Measurements from ENCODE around the gene KCNQ2. TPM values are rescaled to one million over a fixed set of nuclear protein-coding genes. Genes with fewer than 3 reads are reported as not detected.

Gene KCNQ2
- polyA plus RNA-seq, 4 donors, result 0.27 to 1.4 (median 0.65) TPM; not detected in 1

DNA sequence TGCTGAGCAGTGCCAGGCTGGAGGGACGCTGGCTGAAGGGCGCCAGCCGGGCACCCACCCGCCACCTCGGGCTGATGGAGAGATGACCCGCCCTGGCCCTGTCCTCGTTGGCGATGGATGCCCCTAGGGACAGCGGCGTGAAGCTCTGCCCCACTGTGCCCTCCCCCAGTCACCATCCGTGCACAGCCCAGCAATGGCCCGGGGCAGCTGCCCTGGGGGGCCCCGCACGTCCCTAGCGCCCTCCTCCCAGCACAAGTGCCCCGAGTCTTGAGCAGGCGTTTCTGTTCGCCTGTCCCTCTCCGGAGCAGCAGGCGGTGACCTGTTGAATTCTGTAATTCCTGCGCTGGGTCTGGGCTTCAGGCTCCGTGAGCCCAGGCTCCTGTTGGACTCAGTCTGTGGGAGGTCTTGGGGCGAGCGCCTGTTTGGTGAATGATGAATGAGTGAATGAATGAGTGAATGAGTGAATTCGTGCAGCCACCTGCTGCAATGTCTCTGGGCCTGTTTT lies 74.5 kb downstream of the KCNQ2 start:
- Histone ChIP-seq H3K27me3 (ENCODE audit: control insufficient read depth in 3 of 3, insufficient read depth in 3 of 3, low read length in 3 of 3) (peaks cover 0 to 3% (median 0%) of the 10 kb centered on the region in 3 donors), H3K9me3 (ENCODE audit: control insufficient read depth in 2 of 2, insufficient read depth in 1 of 2, low read depth in 1 of 2, low read length in 1 of 2) (no peaks in the 10 kb centered on the region), H3K4me3 (ENCODE audit: low read depth in 1 of 3, low read length in 3 of 3) (no peak overlapping the region), H3K27ac (ENCODE audit: low read depth in 1 of 3, low read length in 2 of 3) (no peak overlapping the region), H3K4me1 (ENCODE audit: control insufficient read depth in 3 of 3, insufficient read depth in 2 of 3, low read depth in 1 of 3, low read length in 2 of 3) (no peaks in the 10 kb centered on the region), H3K36me3 (ENCODE audit: control insufficient read depth in 3 of 3, insufficient read depth in 2 of 3, low read depth in 1 of 3, low read length in 3 of 3) (no peaks in the 10 kb centered on the region)
- DNase-seq (no peak), FAIRE-seq (no peak)
- 80 to 85% (median 82%) methylated on average over 25 of the region's 25 CpGs for WGBS, 3 donors

DNA sequence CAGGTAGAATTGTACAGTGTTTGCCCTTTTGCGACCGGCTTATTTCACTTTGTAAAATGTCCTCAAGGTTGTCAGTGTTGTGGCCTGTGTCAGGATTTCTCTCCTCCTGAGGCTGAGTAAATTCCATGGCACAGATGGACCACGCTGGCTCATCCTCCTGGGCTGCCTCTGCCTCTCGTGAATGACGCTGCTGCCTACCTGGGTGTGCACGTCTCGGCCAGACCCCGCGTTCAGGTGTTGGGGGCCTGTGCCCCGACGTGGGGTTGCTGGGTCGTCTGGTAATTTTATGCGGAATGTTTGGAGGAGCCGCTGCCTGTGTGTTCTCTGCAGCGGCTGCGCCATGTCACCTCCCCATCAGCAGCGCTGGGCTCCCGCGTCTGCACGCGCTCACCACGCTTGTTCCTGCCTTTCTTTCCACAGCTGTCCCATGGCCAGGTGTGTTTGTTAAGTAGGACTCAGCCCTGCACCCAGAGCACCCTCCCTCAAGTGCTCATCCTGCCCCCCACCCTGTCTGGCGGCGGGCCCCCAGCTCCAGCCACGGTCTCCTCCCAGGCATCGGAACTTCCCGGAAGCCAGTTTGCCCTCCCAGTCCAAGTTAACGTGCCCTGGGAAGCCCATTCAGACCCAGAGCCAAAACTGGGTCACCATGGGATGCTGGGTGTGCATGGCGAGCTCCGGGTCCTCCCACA lies 75.2 kb downstream of the KCNQ2 start:
- no peaks in the 10 kb centered on the region for H3K4me1 ChIP-seq (ENCODE audit: control insufficient read depth in 3 of 3, insufficient read depth in 2 of 3, low read depth in 1 of 3, low read length in 2 of 3)
- no peak overlapping the region for H3K4me3 ChIP-seq (ENCODE audit: low read depth in 1 of 3, low read length in 3 of 3)
- no peaks in the 10 kb centered on the region for H3K9me3 ChIP-seq (ENCODE audit: control insufficient read depth in 2 of 2, insufficient read depth in 1 of 2, low read depth in 1 of 2, low read length in 1 of 2)
- 80 to 84% (median 83%) methylated on average over 30 of the region's 30 CpGs for WGBS, 3 donors
- H3K27me3 ChIP-seq (ENCODE audit: control insufficient read depth in 3 of 3, insufficient read depth in 3 of 3, low read length in 3 of 3), result peaks cover 0 to 3% (median 0%) of the 10 kb centered on the region in 3 donors
- H3K27ac ChIP-seq (ENCODE audit: low read depth in 1 of 3, low read length in 2 of 3), result no peak overlapping the region
- FAIRE-seq (no peak), DNase-seq (no peak)
- H3K36me3 ChIP-seq (ENCODE audit: control insufficient read depth in 3 of 3, insufficient read depth in 2 of 3, low read depth in 1 of 3, low read length in 3 of 3), result no peaks in the 10 kb centered on the region

DNA sequence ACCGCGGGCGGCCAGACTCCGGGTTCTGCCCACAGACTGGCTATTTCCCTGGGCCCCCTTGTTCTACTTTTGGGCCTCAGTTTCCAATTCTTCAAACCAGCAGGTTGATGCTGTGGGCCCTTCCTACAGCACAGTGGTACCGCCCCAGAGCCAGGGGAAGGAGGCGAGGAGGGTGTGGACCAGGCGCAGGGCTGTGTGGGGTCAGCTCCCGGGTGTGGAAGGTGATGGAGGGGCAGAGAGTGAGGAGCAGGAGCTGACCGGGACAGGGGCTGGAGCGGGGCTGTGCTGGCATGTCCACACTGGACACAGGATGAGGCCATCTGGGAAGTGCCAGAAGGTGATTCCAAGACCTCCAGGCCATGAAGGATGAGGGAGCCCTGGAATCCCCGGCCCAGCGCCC lies 76.2 kb downstream of the KCNQ2 start:
- DNase-seq, result no peak
- 87 to 90% (median 88%) methylated on average over 12 of the region's 12 CpGs for WGBS, 3 donors
- Histone ChIP-seq H3K4me1 (ENCODE audit: control insufficient read depth in 3 of 3, insufficient read depth in 2 of 3, low read depth in 1 of 3, low read length in 2 of 3) (no peaks in the 10 kb centered on the region), H3K4me3 (ENCODE audit: low read depth in 1 of 3, low read length in 3 of 3) (no peak overlapping the region), H3K9me3 (ENCODE audit: control insufficient read depth in 2 of 2, insufficient read depth in 1 of 2, low read depth in 1 of 2, low read length in 1 of 2) (no peaks in the 10 kb centered on the region), H3K27ac (ENCODE audit: low read depth in 1 of 3, low read length in 2 of 3) (no peak overlapping the region), H3K36me3 (ENCODE audit: control insufficient read depth in 3 of 3, insufficient read depth in 2 of 3, low read depth in 1 of 3, low read length in 3 of 3) (no peaks in the 10 kb centered on the region), H3K27me3 (ENCODE audit: control insufficient read depth in 3 of 3, insufficient read depth in 3 of 3, low read length in 3 of 3) (peaks cover 0 to 3% (median 0%) of the 10 kb centered on the region in 3 donors)
- no peak for FAIRE-seq

DNA sequence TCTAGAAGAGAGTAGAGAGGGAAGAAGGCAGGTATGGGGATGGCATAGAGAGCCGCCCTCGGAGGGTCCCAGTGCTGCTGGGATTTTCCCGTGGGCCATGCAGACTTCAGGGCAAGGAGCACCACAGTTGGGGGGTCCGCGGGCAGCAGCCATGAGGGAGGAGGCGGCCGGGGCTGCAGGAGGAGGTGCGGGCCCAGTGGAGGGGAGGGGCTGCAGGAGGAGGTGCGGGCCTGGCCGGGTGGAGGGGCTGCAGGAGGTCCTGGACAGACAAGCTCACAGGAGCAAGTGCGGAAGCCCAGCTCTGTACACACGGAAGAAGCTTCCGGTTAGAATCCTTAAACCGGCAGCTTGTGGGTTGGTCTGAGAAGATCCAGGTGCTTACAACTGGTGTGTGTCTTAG lies 76.7 kb downstream of the KCNQ2 start:
- H3K27me3 ChIP-seq (ENCODE audit: control insufficient read depth in 3 of 3, insufficient read depth in 3 of 3, low read length in 3 of 3), result peaks cover 0 to 3% (median 0%) of the 10 kb centered on the region in 3 donors
- no peak for FAIRE-seq
- no peaks in the 10 kb centered on the region for H3K36me3 ChIP-seq (ENCODE audit: control insufficient read depth in 3 of 3, insufficient read depth in 2 of 3, low read depth in 1 of 3, low read length in 3 of 3)
- peaks cover 0 to 1% of the 10 kb centered on the region in 2 donors for H3K9me3 ChIP-seq (ENCODE audit: control insufficient read depth in 2 of 2, insufficient read depth in 1 of 2, low read depth in 1 of 2, low read length in 1 of 2)
- DNase-seq, result no peak
- no peak overlapping the region for H3K4me3 ChIP-seq (ENCODE audit: low read depth in 1 of 3, low read length in 3 of 3)
- 60 to 73% (median 70%) methylated on average over 14 of the region's 14 CpGs for WGBS, 3 donors
- H3K4me1 ChIP-seq (ENCODE audit: control insufficient read depth in 3 of 3, insufficient read depth in 2 of 3, low read depth in 1 of 3, low read length in 2 of 3), result no peaks in the 10 kb centered on the region
- H3K27ac ChIP-seq (ENCODE audit: low read depth in 1 of 3, low read length in 2 of 3), result no peak overlapping the region

DNA sequence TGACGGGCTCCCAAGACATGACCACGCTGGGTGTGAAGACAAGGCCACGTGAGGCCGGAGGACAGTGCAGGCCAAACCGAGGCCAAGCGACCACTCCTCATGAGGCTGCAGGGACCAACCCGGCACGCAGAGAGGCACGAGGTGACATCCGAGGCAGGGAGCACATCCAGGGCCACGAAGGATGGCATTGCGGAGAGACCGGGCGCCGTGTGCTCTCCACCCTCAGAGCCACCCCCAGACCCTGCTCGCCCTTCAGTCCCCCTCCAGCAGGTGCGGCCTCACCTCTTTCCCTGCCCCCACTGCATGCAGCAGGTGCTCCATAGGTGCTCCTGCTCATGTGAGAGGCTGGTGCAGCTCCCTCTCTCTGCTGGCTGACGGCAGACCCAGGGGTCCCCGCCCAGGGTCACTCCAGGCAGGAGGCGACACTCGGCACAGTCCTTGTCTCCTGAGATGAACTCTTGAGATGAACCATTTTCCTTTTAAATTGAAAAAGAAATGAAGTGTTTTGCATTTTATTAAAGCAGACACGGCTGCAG lies 77.5 kb downstream of the KCNQ2 start:
- no peak for DNase-seq
- Histone ChIP-seq H3K4me1 (ENCODE audit: control insufficient read depth in 3 of 3, insufficient read depth in 2 of 3, low read depth in 1 of 3, low read length in 2 of 3) (no peaks in the 10 kb centered on the region), H3K36me3 (ENCODE audit: control insufficient read depth in 3 of 3, insufficient read depth in 2 of 3, low read depth in 1 of 3, low read length in 3 of 3) (no peaks in the 10 kb centered on the region), H3K4me3 (ENCODE audit: low read depth in 1 of 3, low read length in 3 of 3) (no peak overlapping the region), H3K27me3 (ENCODE audit: control insufficient read depth in 3 of 3, insufficient read depth in 3 of 3, low read length in 3 of 3) (peaks cover 0 to 3% (median 0%) of the 10 kb centered on the region in 3 donors), H3K9me3 (ENCODE audit: control insufficient read depth in 2 of 2, insufficient read depth in 1 of 2, low read depth in 1 of 2, low read length in 1 of 2) (peaks cover 0 to 3% of the 10 kb centered on the region in 2 donors), H3K27ac (ENCODE audit: low read depth in 1 of 3, low read length in 2 of 3) (no peak overlapping the region)
- WGBS, 3 donors, result 67 to 78% (median 71%) methylated on average over 16 to 22 of the region's 22 CpGs
- FAIRE-seq, result no peak

DNA sequence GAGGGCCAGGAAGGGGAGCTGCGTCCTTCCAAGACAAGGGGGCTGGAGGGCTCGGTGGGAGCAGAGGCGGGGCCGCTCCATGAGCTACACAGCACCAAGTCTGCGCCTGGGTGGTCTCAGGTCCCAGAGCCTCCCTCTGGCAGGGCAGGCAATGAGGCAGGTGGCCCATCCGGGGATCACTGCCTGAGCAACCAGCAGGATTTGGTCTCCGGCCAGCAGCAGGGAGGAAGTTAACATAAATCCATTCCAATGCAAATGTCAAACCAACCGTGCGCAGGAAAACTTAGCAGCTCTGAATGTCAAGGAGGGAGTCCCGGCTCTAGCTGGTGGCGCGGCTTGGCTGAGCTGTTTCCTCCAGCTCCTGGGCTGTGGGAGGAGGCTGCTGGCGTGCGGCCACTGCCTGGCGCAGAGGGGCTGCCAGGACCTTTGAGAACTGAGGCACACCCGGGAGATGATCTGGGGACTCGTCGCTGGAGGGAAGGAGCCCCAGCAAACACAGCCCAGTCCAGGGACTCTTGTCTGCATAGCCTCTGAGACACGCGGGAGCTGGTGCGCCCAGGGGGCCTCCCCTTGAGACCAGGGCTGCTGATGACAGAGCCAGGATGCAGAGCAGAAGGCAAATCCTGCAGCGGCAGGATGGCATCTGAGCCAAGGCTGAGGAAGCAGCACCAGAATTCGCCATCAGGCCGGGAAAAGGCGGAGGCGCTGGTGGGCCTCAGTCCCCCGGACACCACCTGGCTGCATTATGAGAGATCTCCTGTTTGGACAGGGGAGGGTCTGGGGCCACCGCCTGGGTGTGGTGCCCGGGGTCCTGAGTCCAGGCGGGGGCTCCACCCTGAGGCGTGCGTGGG lies 78.2 kb downstream of the KCNQ2 start:
- Histone ChIP-seq H3K27me3 (ENCODE audit: control insufficient read depth in 3 of 3, insufficient read depth in 3 of 3, low read length in 3 of 3) (peaks cover 0 to 3% (median 0%) of the 10 kb centered on the region in 3 donors), H3K36me3 (ENCODE audit: control insufficient read depth in 3 of 3, insufficient read depth in 2 of 3, low read depth in 1 of 3, low read length in 3 of 3) (no peaks in the 10 kb centered on the region), H3K4me3 (ENCODE audit: low read depth in 1 of 3, low read length in 3 of 3) (no peak overlapping the region), H3K9me3 (ENCODE audit: control insufficient read depth in 2 of 2, insufficient read depth in 1 of 2, low read depth in 1 of 2, low read length in 1 of 2) (peaks cover 0 to 3% of the 10 kb centered on the region in 2 donors), H3K27ac (ENCODE audit: low read depth in 1 of 3, low read length in 2 of 3) (no peak overlapping the region), H3K4me1 (ENCODE audit: control insufficient read depth in 3 of 3, insufficient read depth in 2 of 3, low read depth in 1 of 3, low read length in 2 of 3) (no peaks in the 10 kb centered on the region)
- WGBS, 3 donors, result 29 to 46% (median 38%) methylated on average over 32 of the region's 32 CpGs
- no peak for FAIRE-seq
- no peak for DNase-seq

DNA sequence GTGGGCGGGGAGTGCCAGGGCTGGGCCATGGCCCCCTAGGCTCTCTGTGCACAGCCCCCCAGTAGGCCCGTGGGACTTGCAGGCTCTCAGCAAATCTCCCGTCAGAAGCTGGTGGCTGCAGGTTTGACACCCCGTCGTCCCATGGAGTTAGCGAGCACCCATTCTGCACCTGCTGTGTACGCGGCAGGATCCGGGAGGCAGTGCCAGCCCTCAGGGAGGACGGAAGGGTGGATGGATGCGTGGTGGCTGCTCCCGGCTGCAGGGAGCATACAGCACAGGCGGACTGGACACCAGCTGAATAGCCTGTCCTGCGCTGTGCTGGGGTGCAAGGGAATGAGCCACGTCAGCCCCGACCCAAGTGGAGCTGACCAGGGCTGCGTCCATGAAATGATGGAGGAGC lies 78.9 kb downstream of the KCNQ2 start:
- 76 to 81% (median 78%) methylated on average over 17 of the region's 17 CpGs for WGBS, 3 donors
- Histone ChIP-seq H3K27ac (ENCODE audit: low read depth in 1 of 3, low read length in 2 of 3) (no peak overlapping the region), H3K36me3 (ENCODE audit: control insufficient read depth in 3 of 3, insufficient read depth in 2 of 3, low read depth in 1 of 3, low read length in 3 of 3) (no peaks in the 10 kb centered on the region), H3K4me3 (ENCODE audit: low read depth in 1 of 3, low read length in 3 of 3) (no peak overlapping the region), H3K4me1 (ENCODE audit: control insufficient read depth in 3 of 3, insufficient read depth in 2 of 3, low read depth in 1 of 3, low read length in 2 of 3) (no peaks in the 10 kb centered on the region), H3K9me3 (ENCODE audit: control insufficient read depth in 2 of 2, insufficient read depth in 1 of 2, low read depth in 1 of 2, low read length in 1 of 2) (peaks cover 0 to 4% of the 10 kb centered on the region in 2 donors), H3K27me3 (ENCODE audit: control insufficient read depth in 3 of 3, insufficient read depth in 3 of 3, low read length in 3 of 3) (peaks cover 0 to 3% (median 0%) of the 10 kb centered on the region in 3 donors)
- no peak for FAIRE-seq
- DNase-seq, result no peak

All from small intestine (tissue), 7 donors.